B cell (primary cell): ENCODE results near the gene ZDHHC14.

ENCODE experiments used
- EZH2 ChIP-seq: IDR thresholded peaks from 2 replicates; pipeline ENCODE4 v1.6.1; 2012; ENCODE audit warnings: borderline replicate concordance, low read depth, mild to moderate bottlenecking, moderate library complexity, low read length; ENCODE audit not compliant: insufficient read depth, poor library complexity, severe bottlenecking
- TF ChIP-seq, protein P1 (sequence below): fragments of 200-600 bp; IDR thresholded peaks from one replicate; pipeline ENCODE4 v1.8.0; 2022; ENCODE audit warnings: antibody characterized with exemption, mild to moderate bottlenecking

DNA sequence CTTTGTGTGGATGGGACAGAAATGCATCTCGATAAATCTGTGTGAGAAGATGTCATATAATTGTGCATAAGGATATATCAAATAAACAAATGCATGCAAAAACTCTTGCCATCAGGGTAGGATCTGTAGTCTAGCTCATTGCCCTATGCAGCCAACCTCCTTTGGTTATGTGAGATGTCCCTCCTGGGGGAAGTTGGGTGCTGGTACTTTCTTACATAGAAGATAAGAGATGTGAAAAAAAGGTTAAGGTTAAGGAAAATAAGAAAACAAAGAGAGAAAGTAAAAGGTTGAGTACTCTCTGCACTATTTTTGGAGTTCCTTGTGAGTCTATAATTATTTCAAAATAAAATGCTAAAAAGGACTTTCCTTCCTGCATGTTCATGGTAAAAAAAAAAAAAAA lies 30.4 kb downstream of the ZDHHC14 start:
- TF ChIP-seq, protein P1, sequence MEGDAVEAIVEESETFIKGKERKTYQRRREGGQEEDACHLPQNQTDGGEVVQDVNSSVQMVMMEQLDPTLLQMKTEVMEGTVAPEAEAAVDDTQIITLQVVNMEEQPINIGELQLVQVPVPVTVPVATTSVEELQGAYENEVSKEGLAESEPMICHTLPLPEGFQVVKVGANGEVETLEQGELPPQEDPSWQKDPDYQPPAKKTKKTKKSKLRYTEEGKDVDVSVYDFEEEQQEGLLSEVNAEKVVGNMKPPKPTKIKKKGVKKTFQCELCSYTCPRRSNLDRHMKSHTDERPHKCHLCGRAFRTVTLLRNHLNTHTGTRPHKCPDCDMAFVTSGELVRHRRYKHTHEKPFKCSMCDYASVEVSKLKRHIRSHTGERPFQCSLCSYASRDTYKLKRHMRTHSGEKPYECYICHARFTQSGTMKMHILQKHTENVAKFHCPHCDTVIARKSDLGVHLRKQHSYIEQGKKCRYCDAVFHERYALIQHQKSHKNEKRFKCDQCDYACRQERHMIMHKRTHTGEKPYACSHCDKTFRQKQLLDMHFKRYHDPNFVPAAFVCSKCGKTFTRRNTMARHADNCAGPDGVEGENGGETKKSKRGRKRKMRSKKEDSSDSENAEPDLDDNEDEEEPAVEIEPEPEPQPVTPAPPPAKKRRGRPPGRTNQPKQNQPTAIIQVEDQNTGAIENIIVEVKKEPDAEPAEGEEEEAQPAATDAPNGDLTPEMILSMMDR, result no peak
- TF ChIP-seq EZH2, result no peak
